ENCODE measurements around the gene GSTM2. TPM values are rescaled to one million over a fixed set of nuclear protein-coding genes. Genes with fewer than 3 reads are reported as not detected.
A peak's percentile ranks its signal among the peaks of the same experiment; 100 is the strongest.

GSTM2 gene
- total and polyA plus RNA-seq, 2 of the 4 experiments (the other 2 are of a cell fraction), result 10.2 to 85.5 TPM

GRCh38 chr1:109668123-109668775 lies 392 bp downstream of the GSTM2 start:
- Histone ChIP-seq H3K18ac (ENCODE audit: low read depth, low read length) (no peak overlapping the region), H3K9me1 (ENCODE audit: insufficient read depth, low read length) (peaks cover 7% of the 10 kb centered on the region), H3K4me1 (ENCODE audit: control insufficient read depth, insufficient read depth, low read length) (peaks cover 6% of the 10 kb centered on the region; the same call in 1 of the 2 replicates), H2BK15ac (ENCODE audit: low read depth, low read length) (no peak overlapping the region), H3K27me3 (ENCODE audit: control insufficient read depth, insufficient read depth, low read length) (no peaks in the 10 kb centered on the region), H2AFZ (replicated peaks; ENCODE audit: low read length, poor library complexity) (peak overlapping the region; percentile 54), H3K4me3 (ENCODE audit: insufficient read depth, low read depth, low read length) (peak overlapping the region; percentile 40), H4K8ac (ENCODE audit: low read depth in 2 of 2, low read length in 2 of 2) (peak overlapping the region; percentile 35 to 86; a peak in 2 of 4 replicates), H2BK120ac (ENCODE audit: low read depth, low read length) (peak overlapping the region; percentile 39; the same call in 1 of the 2 replicates), H4K91ac (ENCODE audit: insufficient read depth, low read depth, low read length) (no peak overlapping the region), H3K14ac (replicated peaks; ENCODE audit: low read depth, low read length) (no peak overlapping the region; the same call in 1 of the 2 replicates), H3K27ac (ENCODE audit: insufficient read depth, low read length) (no peak overlapping the region), H2BK5ac (ENCODE audit: low read depth, low read length, poor library complexity, severe bottlenecking) (no peak overlapping the region), H3K23ac (ENCODE audit: low read depth, low read length) (peak overlapping the region; percentile 74; the same call in 1 of the 2 replicates), H3K79me1 (ENCODE audit: low read depth in 1 of 2, low read length in 2 of 2) (peaks cover 5 to 14% of the 10 kb centered on the region in 2 experiments; a peak in 2 of 4 replicates), H4K5ac (ENCODE audit: low read depth, low read length) (no peak overlapping the region), H3K9me3 (ENCODE audit: control insufficient read depth, insufficient read depth, low read length) (no peaks in the 10 kb centered on the region), H3K4ac (ENCODE audit: low read depth, low read length) (peak overlapping the region; percentile 78; the same call in 1 of the 2 replicates), H2BK20ac (ENCODE audit: low read depth, low read length) (no peak overlapping the region), H3K36me3 (ENCODE audit: control insufficient read depth, insufficient read depth, low read length) (peaks cover 9% of the 10 kb centered on the region), H4K20me1 (ENCODE audit: insufficient read depth, low read length) (no peaks in the 10 kb centered on the region), H3K56ac (ENCODE audit: extremely low read depth, insufficient read depth, low read length) (peak overlapping the region; percentile 24; the same call in 1 of the 2 replicates), H2AK9ac (replicated peaks; ENCODE audit: low read depth, low read length, poor library complexity) (peak overlapping the region; percentile 81), H3K4me2 (ENCODE audit: low read depth, low read length) (peak overlapping the region; percentile 97), H3K9ac (ENCODE audit: low read depth, low read length) (peak overlapping the region; percentile 26), H2AK5ac (ENCODE audit: low read depth, low read length) (peak overlapping the region; percentile 43; the same call in 1 of the 2 replicates)
- dilution Hi-C loops (cut with HindIII; ENCODE audit: low sequenced_read_pairs, unreplicated experiment) (no loop called here), in situ Hi-C loops (cut with MboI; ENCODE audit: low sequenced_read_pairs) (no loop called here), intact Hi-C loops (cut with micrococcal nuclease) (no loop called here)
- WGBS, 2 experiments (ENCODE audit: extremely low coverage in 2 of 2, insufficient read length in 1 of 2), result 17% methylated on average over 1 of the region's 26 CpGs; no CpG with 5 or more reads in 1 of the 2 experiments
- BruUV-seq (replicated peaks), result no TSS peak
- ChIA-PET CTCF (no interaction called here), POLR2A (ENCODE audit: unreplicated experiment) (no interaction called here)
- TF ChIP-seq MXI1 (IDR thresholded peaks at IDR 0.05; ENCODE audit: borderline replicate concordance, low read depth, low read length) (peak; percentile 0; the same call in 1 of the 2 replicates), RAD21 (IDR thresholded peaks at IDR 0.05; ENCODE audit: low read length) (no peak)
- DNase-seq (peak; percentile 0), ATAC-seq (ENCODE audit: low read depth) (peak; percentile 41; the same call in 1 of the 2 replicates)
